Fibroblast of skin of left biceps (primary cell): Measurements from ENCODE around the gene PLEKHJ1.
"Not testable (repeated sequence)": the region's sequence is repeated elsewhere in the genome, so short reads cannot be mapped to it uniquely, and the experiment has no call there.

Source experiments
- DNase-seq, 2 experiments: peaks; one replicate each; pipeline ENCODE4 v3.0.0-alpha.2; 2013; ENCODE audit warnings: low read depth in 2 of 2

Gene PLEKHJ1, protein sequence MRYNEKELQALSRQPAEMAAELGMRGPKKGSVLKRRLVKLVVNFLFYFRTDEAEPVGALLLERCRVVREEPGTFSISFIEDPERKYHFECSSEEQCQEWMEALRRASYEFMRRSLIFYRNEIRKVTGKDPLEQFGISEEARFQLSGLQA

DNA sequence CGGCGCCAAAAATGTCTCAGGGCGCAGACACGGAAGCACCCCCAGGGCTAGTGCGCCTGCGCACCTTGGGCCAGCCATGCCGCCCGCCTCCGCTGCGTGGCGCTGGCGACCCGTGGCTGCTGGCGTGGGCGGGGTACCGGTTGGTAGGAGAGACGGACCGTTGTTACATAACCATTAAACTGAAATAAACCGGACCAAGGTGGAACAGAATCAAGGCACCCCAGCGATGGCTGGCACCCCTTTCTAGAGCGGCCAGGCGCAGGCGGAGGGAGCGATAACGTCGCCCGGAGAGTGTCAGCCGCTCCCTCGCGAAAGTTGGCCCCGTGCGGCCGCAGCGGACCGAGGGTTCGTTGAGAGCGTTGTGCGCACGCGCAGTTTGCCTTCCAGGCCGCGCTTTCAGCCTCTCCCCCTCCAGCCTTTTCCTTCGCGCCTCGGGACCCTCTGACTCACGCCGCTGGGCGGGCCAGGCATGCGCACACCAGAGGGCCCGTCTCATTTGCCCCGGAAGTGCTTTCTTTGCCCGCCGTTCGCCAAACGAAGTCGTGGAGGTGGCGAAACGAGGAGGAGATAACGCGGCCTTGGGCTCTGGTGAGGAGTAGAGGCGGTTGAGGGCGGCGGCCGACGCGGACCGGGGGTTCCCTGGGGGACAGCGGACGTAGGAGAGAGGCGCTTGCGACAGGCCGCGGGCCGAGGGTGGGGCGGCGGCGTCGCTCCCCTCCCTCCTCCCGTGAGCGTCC is at the start of gene PLEKHJ1, which contains the start of gene SF3A2:
Gene PLEKHJ1 (minus strand): TSS at position 16 of the 737 bp plus-strand sequence. CDS start 81 bp downstream, outside the sequence.
Gene SF3A2 (plus strand): TSS at position 511 of the 737 bp plus-strand sequence. CDS start 6,595 bp downstream, outside the sequence.
- peak; percentile 91 for DNase-seq

DNA sequence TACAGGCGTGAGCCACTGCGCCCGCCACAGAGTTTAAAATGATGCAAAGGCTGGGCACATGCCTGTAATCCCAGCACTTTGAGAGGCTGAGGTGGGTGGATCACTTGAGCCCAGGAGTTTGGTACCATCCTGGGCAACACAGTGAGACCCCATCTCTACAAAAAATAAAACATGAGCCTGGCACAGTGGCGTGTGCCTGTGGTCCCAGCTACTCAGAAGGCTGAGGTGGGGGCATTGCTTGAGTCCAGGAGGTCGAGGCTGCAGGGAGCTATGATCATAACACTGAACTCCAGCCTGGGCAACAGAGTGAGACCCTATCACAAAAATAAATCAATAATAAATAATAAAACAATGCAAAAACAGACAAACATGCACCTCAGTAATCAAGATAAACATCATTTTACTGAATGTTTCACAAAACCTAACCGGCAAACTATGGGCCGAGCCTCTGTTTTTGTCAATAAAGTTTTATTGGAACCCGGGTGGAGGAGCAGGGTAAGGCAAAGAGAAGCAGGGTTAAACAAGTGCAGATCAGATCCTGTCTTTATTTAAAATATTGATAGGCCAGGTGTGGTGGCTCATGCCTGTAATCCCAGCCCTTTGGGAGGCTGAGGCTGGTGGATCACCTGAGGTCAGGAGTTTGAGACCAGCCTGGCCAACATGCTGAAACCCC is 47.8 kb upstream of the PLEKHJ1 start:
- DNase-seq: no peak

DNA sequence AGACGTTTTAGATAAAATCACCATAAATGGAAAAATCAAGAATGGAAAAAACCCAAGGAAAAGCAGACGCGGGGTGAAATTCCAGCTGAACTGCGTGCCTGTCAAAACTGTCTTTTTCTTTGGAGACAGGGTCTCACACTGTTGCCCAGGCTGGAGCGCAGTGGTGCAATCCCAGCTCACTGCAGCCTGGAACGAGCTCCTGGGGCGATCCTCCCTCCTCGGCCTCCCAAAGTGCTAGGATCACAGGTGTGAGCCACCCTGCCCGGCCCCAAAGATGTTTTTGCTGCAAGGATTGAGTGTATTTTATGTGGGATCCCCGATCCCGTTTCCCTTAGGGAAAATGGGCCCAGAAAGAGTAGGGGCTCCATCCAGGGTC is 46.7 kb upstream of the PLEKHJ1 start:
- no peak for DNase-seq

DNA sequence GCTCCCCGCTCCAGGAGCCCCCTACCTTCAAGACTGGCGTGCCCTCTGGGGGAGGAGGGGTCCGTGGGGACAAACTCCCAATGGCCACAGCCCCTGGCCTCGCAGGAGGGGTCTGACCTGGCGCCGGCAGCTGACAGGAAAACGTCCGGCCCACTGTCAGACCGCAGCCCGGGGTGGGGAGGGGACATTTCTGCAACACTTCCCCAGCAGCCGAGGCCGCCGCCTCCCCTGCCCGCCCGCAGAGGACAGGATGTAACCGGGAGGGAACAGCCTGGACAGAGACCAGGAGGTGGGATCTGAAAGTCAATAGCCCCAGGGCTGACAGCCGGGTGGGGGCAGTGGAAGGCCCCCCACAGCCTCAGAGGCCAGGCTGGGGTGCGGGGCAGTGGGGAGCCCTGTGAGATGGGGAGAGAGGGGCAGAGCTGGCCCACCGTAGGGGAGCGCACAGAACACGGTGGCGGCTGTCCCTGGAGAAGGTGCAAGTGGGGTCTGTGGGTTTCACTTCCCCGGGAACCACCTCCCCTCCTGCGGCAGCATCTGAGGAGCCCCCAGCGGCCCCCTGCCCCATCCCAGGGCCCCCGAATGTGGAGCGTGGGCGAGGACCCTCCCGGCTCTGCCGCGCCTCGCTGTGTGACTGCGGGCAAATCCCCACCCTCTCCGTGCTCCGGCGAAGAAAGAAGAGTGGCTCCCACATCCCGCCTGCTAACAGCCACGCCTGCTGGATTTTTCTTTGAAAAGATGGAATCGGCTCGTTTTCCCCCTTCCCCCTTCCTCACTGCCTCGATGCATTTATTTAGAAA is 46.1 kb upstream of the PLEKHJ1 start, which contains the start of gene PEAK3:
Gene PEAK3 (minus strand): TSS at position 114 of the 800 bp plus-strand sequence. CDS start 1,244 bp downstream, outside the sequence.
- DNase-seq: no peak

DNA sequence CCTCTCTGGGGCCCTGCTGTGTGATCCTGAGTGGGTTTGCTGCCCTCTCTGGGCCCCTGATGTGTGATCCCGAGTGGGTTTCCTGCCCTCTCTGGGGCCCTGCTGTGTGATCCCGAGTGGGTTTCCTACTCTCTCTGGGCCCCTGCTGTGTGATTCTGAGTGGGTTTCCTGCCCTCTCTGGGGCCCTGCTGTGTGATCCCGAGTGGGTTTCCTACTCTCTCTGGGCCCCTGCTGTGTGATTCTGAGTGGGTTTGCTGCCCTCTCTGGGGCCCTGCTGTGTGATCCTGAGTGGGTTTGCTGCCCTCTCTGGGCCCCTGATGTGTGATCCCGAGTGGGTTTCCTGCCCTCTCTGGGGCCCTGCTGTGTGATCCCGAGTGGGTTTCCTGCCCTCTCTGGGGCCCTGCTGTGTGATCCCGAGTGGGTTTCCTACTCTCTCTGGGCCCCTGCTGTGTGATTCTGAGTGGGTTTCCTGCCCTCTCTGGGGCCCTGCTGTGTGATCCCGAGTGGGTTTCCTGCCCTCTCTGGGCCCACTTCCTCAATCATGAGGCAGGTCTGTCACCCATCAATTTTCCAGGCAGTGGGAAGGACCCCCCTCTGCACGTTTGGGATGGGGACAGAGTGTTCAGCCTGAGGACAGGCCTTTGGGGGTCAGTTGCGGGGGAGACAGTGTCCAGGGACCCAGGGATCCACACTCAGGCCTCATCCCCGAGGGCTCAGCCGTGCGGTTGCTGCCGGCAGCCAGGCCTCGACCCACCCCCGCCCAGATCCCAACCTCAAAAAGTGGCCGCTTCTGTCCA is 45.3 kb upstream of the PLEKHJ1 start:
- DNase-seq: not testable (repeated sequence)

DNA sequence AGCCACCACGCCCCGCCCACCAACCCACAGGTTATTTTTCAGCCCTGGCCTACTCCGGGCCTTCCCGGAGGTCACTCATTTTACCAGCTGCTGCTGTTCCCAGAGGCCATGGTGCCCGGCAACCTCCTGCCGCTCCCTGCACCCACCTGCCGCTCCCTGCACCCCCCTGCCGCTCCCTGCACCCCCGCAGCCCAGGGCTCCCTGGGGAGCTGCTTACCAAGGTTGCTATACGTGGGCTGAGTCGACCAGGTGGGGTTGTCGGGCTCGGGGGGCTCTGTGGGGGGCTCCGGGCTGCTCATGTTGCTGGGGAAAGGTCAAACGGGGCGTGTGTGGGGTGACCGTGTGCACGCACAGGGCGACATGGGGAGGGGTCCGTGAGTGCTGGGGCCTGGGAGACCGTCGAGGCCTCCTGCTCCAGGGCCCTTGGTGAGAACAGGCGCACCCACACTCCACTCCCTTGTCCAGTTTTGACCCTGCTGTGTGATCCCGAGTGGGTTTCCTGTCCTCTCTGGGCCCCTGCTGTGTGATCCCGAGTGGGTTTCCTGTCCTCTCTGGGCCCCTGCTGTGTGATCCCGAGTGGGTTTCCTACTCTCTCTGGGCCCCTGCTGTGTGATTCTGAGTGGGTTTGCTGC is 44.6 kb upstream of the PLEKHJ1 start:
- no peak for DNase-seq

DNA sequence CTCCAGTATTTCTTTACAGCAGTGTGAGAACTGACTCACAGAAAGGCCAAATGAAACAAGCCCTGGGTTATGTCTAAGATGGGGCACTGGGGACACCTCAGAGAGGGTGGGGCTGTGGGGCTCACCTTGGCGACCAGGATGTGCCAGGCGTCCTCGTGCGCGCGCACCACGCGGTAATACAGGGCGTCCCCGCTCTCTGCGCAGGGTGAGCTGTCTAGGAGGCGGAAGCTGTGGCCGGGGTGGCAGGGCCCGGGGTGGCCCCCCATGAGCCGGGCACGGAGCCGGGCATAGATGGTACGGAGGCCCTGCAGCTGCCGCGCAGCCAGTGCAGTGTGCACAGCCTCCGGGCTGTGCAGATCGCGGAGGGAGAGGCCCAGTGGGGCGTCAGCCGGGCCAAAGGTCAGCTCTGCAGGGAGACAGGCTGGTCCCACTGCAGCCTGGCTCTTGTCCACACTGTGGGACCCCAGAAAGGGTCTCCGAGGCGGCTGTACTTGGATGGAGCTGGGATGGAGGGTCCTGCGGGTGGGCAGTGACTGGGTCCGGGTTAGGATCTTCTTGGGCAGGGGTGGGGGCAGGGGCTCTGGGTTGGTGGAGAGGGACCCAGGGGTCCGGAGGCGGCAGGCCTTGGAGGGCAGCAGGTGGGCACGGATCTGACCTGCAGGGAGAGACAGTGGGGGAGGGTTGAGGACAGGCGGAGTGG is 42.5 kb upstream of the PLEKHJ1 start:
- no peak for DNase-seq

DNA sequence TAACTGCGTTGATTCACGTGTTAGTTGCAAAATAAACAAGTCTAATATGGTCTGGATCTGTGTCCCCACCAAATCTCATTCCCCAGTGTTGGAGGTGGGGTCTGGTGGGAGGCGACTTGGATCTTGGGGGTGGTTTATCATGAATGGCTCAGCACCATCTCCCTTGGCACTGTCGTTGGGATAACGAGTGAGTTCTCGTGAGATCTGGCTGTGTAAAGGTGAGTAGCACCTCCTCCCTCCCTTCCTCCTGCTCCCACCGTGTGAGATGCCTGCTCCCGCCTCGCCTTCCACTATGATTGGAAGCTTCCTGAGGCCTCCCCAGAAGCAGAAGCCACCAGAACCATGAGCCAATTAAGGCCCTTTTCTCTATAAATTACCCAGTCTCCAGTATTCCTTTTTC is 41.0 kb upstream of the PLEKHJ1 start:
- no peak for DNase-seq

DNA sequence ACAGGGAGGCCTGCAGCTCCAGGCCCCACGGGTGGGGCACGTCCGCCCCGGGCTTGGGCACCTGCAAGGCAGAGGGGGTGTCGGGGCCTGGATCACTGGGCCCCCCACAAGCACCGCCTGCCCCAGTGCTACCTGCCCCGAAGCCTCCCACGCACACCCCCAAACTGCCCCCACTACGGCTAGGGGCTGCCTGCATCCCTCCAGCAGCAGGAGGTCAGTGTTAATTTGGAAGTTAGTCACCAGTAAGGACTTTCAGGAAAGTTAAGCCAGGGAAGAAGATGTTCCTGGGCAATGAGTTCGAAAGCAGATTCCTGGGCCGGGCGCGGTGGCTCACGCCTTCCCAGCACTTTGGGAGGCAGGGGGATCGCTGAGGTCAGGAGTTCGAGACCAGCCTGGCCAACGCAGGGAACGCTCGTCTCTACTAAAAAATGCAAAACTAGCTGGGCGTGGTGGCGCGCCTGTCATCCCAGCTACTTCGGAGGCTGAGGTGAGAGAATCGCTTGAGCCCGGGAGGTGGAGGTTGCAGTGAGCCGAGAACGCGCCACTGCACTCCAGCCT is 40.4 kb upstream of the PLEKHJ1 start:
- DNase-seq: no peak

DNA sequence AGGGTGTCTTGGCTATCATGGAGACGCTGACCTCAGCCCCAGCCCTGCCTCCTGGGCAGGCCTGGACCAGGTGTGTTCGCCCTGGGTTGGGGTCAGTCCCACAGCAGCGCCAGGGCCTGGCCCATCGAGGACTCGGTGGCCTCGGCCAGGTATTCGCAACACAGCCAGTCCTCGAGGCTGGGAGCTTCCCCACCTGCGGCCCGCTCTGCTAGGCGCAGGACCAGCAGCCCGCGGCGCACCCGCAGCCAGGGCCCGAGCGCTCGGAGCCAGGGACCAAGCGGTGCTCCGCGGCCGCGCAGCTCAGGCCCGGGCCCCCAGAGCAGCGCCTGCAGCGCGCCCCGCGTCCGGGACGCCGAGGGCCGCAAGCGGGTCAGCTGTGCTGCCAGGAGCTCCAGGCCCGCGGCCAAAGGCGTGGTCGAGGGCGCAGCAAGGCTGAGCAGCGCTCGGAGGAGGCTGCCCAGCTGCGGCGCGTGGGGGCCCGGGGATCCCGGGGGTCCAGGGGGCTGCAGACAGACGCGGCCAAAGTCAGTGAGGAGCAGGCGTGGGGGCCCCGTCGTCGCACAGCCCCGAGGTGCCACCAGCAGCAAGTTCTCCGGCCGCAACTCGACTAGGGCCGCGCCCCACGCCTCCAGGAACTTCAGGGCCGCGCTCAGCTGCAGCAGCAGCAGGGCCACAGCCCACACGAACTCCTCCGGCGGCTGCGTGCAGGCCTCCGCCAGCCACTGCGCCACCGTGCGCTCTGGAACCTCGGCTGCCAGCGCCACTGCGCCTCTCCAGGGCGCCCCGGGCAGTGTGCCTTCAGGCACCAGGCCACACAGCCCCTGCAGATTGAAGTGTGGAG is 39.7 kb upstream of the PLEKHJ1 start:
- DNase-seq: no peak

DNA sequence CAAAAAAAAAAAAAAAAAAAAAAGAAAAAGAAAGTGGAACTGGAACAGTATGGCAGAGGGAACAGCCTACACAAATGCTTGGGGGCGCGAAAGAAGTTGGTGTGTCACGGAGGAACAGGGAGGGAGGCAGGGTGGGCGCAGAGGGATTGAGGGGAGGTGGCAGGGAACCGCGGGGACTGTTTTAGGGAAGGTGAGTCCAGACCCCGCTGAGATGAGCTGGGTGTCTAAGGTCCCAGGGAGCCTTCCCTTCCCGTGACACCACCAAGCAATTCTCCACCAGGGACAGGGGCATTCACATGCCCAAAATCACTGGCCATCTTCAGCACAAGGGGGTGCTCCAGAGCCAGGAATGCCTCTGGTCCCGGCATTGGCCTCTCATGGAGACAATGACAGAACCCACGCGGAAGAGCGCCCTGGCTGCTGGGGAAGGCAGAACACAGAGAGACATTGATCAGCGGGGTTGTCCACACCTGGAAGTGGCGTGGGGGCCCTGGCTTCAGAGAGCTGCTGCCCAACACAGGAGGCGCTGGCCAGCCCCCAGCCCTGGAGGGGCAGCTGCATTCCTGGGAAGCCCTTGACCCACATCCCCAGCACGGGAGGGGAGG is 38.9 kb upstream of the PLEKHJ1 start:
- DNase-seq: no peak

DNA sequence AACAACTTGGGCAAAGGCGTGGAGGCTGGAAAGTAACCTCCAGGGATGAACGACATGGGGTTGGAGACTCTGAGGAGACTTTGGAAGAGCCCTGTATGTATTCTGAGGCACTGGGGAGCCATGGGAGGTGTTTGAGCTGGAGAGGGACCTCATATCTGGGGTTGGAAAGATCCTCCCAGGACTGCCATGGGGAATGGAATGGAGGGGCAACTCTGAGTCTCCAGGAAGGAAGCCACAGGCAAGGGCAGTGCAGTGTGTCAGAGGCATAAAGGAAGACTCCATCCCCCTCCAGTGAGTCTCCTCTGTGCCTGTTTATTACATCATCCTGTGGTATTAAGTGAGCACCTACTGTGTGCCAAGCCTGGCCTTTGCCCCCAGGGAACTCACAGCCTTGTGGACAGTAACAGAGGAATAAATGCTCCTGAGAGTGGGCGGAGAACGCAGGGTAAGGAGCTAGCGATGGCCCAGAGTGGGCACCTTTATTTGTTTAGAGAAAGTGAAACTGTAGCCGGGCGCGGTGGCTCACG is 38.1 kb upstream of the PLEKHJ1 start:
- DNase-seq: no peak

DNA sequence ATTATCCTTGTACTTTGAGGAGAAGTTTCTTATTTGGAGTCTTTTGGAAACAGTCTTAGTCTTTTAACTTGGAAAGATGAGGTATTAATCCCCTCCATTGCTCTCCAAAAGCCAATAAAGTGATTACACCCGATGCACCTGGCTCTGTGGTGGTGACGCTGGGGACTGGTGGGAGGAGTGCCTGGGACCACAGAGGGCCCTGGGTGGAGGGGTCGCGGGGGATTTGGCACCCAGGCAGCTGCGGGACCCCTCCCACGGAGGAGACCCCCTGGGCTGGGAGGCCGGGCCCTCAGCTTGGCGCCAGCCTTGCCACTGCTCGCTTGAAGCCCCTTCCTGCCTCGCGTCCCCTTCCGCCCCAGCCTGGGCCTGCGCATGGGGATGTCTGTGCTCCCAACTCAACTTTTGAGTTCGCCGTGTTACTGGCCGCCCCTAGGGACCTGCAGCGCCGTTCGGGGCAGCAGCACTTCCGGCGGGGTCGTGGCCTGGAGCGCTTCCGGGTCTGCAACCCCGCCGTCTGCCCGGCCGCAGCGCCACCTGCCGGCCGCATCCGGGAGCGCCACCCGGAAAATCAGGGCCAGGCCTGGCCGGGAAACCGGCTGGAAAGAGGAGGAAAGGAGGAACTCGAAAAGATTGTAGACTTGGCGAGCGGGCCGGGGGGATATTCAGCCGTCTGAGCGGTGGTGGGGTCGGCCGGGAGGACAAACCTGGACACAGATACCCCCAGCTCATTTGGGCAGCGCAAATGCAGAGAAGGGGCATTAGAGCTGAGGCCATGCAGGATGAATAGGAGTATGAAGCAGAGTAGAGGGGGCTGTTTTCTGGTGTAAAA is 37.4 kb upstream of the PLEKHJ1 start:
- no peak for DNase-seq

DNA sequence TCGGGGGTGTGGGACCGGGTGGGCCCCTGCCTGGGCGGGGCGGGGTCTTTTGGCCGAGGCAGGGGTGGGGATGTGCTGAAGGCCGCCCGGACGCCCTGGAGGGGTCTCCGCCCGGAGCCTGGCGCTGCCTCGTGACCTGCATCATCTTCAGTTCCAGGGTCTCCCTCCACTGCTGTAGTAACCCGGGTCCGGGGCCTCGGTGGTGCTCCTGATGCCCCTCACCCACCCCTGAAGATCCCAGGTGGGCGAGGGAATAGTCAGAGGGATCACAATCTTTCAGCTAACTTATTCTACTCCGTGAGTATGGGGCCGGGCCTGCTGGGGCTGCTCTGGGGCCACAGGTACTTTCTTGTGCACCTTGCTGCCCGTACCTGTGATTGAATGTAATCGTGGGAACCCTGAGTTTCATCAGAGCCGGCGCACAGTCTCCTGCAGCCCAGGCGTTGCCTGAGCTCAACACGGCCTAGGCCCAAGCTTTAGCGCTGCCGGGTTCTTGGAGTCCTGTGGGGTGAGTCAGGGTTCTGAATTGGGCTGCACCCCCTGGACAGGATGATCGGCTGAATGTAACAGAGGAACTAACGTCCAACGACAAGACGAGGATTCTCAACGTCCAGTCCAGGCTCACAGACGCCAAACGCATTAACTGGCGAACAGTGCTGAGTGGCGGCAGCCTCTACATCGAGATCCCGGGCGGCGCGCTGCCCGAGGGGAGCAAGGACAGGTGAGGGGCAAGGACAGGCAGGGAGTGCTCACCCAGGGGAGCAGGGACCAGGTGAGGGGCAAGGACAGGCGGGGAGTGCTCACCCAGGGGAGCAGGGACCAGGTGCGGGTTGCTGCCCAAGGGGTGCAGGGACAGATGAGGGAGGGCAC is 35.3 kb upstream of the PLEKHJ1 start:
- DNase-seq: no peak

DNA sequence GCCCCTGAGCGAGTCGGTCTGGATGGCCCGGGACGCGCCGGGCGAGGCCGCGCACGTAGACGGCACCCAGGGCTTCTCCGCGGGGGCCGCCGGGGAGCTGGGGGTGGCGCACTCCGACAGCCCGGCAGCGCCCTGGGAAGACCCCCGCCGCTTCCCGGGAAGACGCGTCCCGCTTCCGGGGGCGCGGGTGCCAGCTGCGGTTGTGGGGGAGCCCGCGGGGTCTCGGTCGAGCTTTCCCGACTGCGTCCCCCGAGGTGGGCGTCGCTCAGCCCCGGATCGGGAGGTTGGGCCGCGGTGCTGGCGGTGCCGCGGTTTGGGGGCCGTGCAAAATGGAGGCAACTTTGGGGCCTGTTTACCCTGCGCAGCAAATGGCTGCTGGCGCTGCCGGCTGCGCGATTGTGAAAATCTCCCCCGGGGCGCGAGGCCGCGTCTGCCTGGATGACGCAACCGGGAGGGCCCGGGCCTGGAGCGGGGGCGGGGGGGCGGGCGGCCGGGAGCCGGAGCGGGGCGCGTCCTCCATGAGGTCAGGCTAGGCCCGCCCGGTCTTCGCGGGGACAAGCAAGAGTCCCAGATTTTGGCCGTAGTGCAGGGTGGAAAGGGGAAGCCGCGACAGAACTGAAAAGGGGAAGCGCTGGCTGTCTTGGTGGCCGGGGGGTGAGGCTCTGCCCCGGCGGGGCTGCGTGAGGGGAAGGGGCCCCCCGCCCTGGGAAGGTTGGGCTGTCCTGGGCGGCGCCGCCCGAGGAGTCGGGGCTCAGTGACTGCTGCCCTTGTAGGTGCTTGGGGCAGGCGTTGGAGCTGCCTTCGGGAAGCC is 34.5 kb upstream of the PLEKHJ1 start:
- DNase-seq: peak; percentile 61 to 65

DNA sequence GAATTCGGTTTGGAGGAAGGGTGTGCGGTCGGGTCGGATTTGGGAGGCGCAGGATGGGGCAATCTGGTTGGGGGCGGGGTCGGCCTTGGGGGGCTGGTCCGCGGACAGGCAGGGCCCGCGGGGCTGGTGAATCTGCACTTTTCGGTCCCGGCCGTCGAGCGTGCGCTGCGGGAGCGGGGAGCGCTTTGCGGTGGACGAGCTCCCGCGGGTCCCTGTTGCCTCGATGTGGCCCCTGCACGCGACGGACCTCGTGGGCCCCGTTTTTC is 34.0 kb upstream of the PLEKHJ1 start:
- no peak for DNase-seq
